ENCODE measurements around the gene SALL1.

SALL1 gene

DNA sequence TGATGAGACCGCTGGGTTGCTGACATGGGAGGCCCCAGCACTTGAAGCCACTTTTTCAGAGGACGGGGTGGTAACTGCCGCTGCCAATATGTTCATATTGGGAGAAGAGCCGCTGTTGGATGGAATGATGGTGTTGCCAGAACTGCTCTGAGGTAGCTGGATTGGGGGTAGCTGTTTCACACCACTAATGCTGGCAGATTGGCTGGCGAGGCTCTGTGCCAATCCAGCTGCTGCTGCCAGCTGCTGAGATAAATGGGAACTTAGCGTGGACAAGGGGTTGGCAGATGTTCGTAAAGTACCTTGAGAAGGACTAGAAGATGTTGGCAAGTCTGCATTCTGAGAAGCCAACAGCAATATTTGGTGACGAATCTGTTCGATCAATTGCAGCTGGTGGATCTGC, 10.0 kb downstream of the SALL1 start:
- no peak overlapping the region for H3K4me3 ChIP-seq (ENCODE audit: low read length in 2 of 2)
- no peak overlapping the region for H3K9ac ChIP-seq (ENCODE audit: low read length in 2 of 2)
- H3K36me3 ChIP-seq (ENCODE audit: control insufficient read depth in 2 of 2, insufficient read depth in 2 of 2, low read length in 2 of 2): no peaks in the 10 kb centered on the region
- no peak overlapping the region for H3K27ac ChIP-seq (ENCODE audit: low read length)
- no peaks in the 10 kb centered on the region for H3K4me1 ChIP-seq (ENCODE audit: control insufficient read depth, insufficient read depth, low read length)
- H3K9me3 ChIP-seq (ENCODE audit: control insufficient read depth in 2 of 2, low read length in 2 of 2): peaks cover 0 to 9% of the 10 kb centered on the region in 2 donors
- peaks cover 13 to 17% of the 10 kb centered on the region in 2 donors for H3K27me3 ChIP-seq (ENCODE audit: control insufficient read depth in 1 of 2, insufficient read depth in 2 of 2, low read length in 2 of 2)

DNA sequence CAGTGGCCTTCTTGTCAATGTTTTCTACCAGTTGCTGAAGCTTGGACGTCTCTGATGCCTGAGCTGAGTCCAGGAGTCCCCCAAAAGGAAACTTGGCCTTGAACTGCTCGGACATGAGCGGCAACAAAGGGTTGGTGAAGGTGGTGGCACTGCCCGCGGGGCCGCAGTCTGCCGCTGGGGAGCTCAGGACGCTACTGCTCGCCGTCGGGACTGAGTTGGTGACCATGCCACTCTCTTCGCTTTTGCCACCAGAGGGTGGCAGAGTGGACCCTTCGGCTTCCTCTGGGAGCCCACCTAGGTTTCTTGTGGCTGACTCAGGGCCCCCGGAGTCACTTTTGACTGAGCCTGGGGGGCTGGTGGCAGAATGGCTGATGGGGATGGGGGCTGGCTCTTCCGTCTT, 11.0 kb downstream of the SALL1 start:
- Histone ChIP-seq H3K36me3 (ENCODE audit: control insufficient read depth in 2 of 2, insufficient read depth in 2 of 2, low read length in 2 of 2) (no peaks in the 10 kb centered on the region), H3K27me3 (ENCODE audit: control insufficient read depth in 1 of 2, insufficient read depth in 2 of 2, low read length in 2 of 2) (peaks cover 12 to 21% of the 10 kb centered on the region in 2 donors), H3K9me3 (ENCODE audit: control insufficient read depth in 2 of 2, low read length in 2 of 2) (peaks cover 0 to 9% of the 10 kb centered on the region in 2 donors), H3K27ac (ENCODE audit: low read length) (no peak overlapping the region), H3K4me1 (ENCODE audit: control insufficient read depth, insufficient read depth, low read length) (no peaks in the 10 kb centered on the region), H3K4me3 (ENCODE audit: low read length in 2 of 2) (no peak overlapping the region), H3K9ac (ENCODE audit: low read length in 2 of 2) (no peak overlapping the region)

DNA sequence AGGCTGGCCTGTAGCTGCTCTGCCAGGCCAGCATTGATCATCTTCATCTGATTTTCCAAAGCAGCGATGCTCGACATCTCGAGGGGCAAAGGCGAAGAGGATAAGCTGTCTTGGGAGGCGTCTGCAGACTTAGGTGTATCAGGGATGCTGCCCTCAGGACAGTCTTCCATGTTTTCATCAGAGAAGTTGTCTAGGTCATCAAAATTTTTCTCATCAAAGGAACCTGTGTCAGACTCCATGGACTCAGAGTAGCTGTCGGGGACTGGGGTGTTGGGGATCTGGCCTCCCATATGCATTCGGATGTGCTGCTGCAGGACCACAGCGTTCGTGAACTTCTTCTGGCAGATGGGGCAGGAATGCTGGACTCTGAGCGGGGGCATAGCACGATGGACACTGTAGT, 11.5 kb downstream of the SALL1 start:
- Histone ChIP-seq H3K4me1 (ENCODE audit: control insufficient read depth, insufficient read depth, low read length) (no peaks in the 10 kb centered on the region), H3K9me3 (ENCODE audit: control insufficient read depth in 2 of 2, low read length in 2 of 2) (peaks cover 0 to 9% of the 10 kb centered on the region in 2 donors), H3K27me3 (ENCODE audit: control insufficient read depth in 1 of 2, insufficient read depth in 2 of 2, low read length in 2 of 2) (peaks cover 18 to 22% of the 10 kb centered on the region in 2 donors), H3K9ac (ENCODE audit: low read length in 2 of 2) (no peak overlapping the region), H3K36me3 (ENCODE audit: control insufficient read depth in 2 of 2, insufficient read depth in 2 of 2, low read length in 2 of 2) (no peaks in the 10 kb centered on the region), H3K27ac (ENCODE audit: low read length) (no peak overlapping the region), H3K4me3 (ENCODE audit: low read length in 2 of 2) (no peak overlapping the region)

DNA sequence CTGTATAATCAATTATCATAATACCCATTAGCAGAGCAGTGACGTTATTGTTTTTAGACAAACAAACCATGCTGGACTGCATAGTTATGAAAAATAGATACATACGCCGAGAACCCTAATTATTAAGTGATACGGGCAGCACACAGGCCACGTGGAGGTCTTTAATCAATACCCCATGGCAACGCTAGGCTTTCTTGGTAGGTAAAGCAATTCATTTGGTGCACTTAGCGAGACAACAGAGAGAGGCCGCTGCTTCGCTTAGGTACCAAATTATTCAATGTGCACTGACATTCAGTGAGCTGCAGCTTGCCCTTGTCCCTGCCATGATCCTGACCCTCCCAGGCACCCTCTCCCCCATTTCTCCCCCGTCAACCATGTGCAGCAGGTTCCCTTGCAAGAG, 12.9 kb downstream of the SALL1 start:
- no peak overlapping the region for H3K27ac ChIP-seq (ENCODE audit: low read length)
- H3K4me1 ChIP-seq (ENCODE audit: control insufficient read depth, insufficient read depth, low read length): peaks cover 3% of the 10 kb centered on the region
- H3K9me3 ChIP-seq (ENCODE audit: control insufficient read depth in 2 of 2, low read length in 2 of 2): peaks cover 0 to 9% of the 10 kb centered on the region in 2 donors
- H3K27me3 ChIP-seq (ENCODE audit: control insufficient read depth in 1 of 2, insufficient read depth in 2 of 2, low read length in 2 of 2): peaks cover 28 to 30% of the 10 kb centered on the region in 2 donors
- no peak overlapping the region for H3K4me3 ChIP-seq (ENCODE audit: low read length in 2 of 2)
- no peaks in the 10 kb centered on the region for H3K36me3 ChIP-seq (ENCODE audit: control insufficient read depth in 2 of 2, insufficient read depth in 2 of 2, low read length in 2 of 2)
- no peak overlapping the region for H3K9ac ChIP-seq (ENCODE audit: low read length in 2 of 2)

DNA sequence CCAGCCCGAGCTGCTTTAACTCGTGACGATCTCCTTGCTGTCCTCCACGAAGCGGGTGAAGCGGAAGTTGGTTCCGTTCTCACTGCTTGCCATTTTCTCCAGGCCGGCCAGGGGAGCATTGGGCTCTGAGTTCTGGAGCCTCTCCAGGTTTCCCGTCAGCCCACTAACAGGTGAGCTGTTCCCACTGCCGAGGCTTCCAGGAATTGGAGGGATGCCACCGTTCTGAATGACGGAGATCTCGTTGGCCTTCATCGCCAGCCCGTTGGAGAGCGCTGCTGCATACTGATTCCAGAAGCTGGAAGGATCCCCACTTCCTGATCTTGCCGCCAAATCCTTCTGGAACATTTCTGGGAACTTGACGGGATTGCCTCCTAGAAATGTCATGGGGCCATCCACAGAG, 14.0 kb downstream of the SALL1 start:
- no peak overlapping the region for H3K27ac ChIP-seq (ENCODE audit: low read length)
- H3K4me3 ChIP-seq (ENCODE audit: low read length in 2 of 2): no peak overlapping the region
- peaks cover 0 to 9% of the 10 kb centered on the region in 2 donors for H3K9me3 ChIP-seq (ENCODE audit: control insufficient read depth in 2 of 2, low read length in 2 of 2)
- H3K9ac ChIP-seq (ENCODE audit: low read length in 2 of 2): no peak overlapping the region
- peaks cover 3% of the 10 kb centered on the region for H3K4me1 ChIP-seq (ENCODE audit: control insufficient read depth, insufficient read depth, low read length)
- no peaks in the 10 kb centered on the region for H3K36me3 ChIP-seq (ENCODE audit: control insufficient read depth in 2 of 2, insufficient read depth in 2 of 2, low read length in 2 of 2)
- peaks cover 28 to 30% of the 10 kb centered on the region in 2 donors for H3K27me3 ChIP-seq (ENCODE audit: control insufficient read depth in 1 of 2, insufficient read depth in 2 of 2, low read length in 2 of 2)

DNA sequence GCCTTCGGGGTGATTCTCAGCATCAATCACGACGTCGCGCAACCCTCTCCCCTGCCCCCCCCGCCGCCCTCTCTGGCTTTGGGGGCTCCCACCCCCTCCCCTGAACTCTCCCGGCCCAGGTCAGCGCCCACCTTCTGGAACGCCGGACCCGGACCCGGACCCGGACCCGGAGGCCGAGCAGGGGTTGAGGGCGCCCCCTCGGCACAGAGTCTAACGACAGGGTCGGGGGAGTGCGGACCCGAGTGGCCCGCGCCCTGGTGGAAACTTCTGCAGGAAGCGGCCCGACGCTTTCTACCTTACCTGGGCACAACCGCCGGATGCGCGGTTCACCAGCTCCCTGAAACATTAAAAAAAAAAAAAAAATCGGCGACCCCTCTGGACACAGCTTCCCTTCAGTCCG, 16.2 kb downstream of the SALL1 start:
- no peak overlapping the region for H3K4me3 ChIP-seq (ENCODE audit: low read length in 2 of 2)
- no peak overlapping the region for H3K9ac ChIP-seq (ENCODE audit: low read length in 2 of 2)
- H3K36me3 ChIP-seq (ENCODE audit: control insufficient read depth in 2 of 2, insufficient read depth in 2 of 2, low read length in 2 of 2): no peaks in the 10 kb centered on the region
- no peak overlapping the region for H3K27ac ChIP-seq (ENCODE audit: low read length)
- peaks cover 0 to 6% of the 10 kb centered on the region in 2 donors for H3K9me3 ChIP-seq (ENCODE audit: control insufficient read depth in 2 of 2, low read length in 2 of 2)
- peaks cover 23 to 38% of the 10 kb centered on the region in 2 donors for H3K27me3 ChIP-seq (ENCODE audit: control insufficient read depth in 1 of 2, insufficient read depth in 2 of 2, low read length in 2 of 2)
- H3K4me1 ChIP-seq (ENCODE audit: control insufficient read depth, insufficient read depth, low read length): peaks cover 3% of the 10 kb centered on the region

DNA sequence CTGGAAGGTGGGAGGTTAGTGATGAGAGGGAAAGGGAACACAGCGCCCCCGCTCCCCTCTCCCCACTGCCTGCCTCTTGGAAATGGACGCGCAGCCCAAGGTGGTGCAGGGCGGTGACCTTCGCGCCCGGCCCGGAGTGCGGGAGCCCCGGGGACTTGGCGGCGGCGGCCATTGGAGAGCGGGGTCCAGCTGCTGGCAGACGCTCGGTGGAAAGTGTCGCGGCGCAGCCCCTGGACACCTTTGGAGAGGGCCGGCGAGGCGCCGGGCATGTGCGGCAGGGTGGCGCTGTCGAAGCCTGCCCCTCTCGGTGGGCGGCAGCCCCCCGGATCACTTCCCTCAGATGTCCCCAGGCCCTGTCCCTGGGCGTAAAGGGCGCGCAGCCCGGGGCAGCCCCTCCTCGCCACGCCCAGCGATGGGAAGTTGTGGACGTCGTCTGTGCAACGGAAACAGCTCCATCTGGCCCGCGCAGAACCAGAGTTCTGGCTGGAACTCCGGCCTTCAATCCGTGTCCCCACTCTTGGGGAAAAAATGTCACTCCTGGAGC, 16.7 kb downstream of the SALL1 start:
- Histone ChIP-seq H3K4me3 (ENCODE audit: low read length in 2 of 2) (no peak overlapping the region), H3K9me3 (ENCODE audit: control insufficient read depth in 2 of 2, low read length in 2 of 2) (peaks cover 0 to 6% of the 10 kb centered on the region in 2 donors), H3K27ac (ENCODE audit: low read length) (no peak overlapping the region), H3K27me3 (ENCODE audit: control insufficient read depth in 1 of 2, insufficient read depth in 2 of 2, low read length in 2 of 2) (peaks cover 21 to 38% of the 10 kb centered on the region in 2 donors), H3K9ac (ENCODE audit: low read length in 2 of 2) (no peak overlapping the region), H3K4me1 (ENCODE audit: control insufficient read depth, insufficient read depth, low read length) (peaks cover 3% of the 10 kb centered on the region), H3K36me3 (ENCODE audit: control insufficient read depth in 2 of 2, insufficient read depth in 2 of 2, low read length in 2 of 2) (no peaks in the 10 kb centered on the region)

DNA sequence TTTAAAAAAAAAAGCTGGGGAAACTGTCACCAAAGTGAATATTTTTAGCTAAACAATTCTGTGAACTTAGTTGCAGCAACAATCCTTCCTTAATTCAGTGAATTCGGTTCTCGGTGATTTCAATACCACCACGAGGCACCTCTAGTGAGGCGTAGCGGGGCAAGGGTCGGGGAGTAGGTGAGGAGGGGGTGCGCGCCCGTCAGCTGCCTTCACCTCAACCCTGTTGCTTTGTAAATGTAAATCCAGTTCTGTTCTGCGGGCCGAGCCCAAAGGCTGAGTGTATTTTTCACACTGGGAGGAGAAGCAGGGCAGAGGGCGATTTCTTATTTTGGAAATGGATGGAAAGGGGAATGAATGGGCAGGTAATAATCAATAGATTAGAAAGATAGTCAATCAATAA, 17.4 kb downstream of the SALL1 start:
- H3K4me3 ChIP-seq (ENCODE audit: low read length in 2 of 2): no peak overlapping the region
- peaks cover 0 to 4% of the 10 kb centered on the region in 2 donors for H3K9me3 ChIP-seq (ENCODE audit: control insufficient read depth in 2 of 2, low read length in 2 of 2)
- no peak overlapping the region for H3K9ac ChIP-seq (ENCODE audit: low read length in 2 of 2)
- no peak overlapping the region for H3K27ac ChIP-seq (ENCODE audit: low read length)
- H3K27me3 ChIP-seq (ENCODE audit: control insufficient read depth in 1 of 2, insufficient read depth in 2 of 2, low read length in 2 of 2): peaks cover 21 to 38% of the 10 kb centered on the region in 2 donors
- no peaks in the 10 kb centered on the region for H3K36me3 ChIP-seq (ENCODE audit: control insufficient read depth in 2 of 2, insufficient read depth in 2 of 2, low read length in 2 of 2)
- peaks cover 3% of the 10 kb centered on the region for H3K4me1 ChIP-seq (ENCODE audit: control insufficient read depth, insufficient read depth, low read length)

DNA sequence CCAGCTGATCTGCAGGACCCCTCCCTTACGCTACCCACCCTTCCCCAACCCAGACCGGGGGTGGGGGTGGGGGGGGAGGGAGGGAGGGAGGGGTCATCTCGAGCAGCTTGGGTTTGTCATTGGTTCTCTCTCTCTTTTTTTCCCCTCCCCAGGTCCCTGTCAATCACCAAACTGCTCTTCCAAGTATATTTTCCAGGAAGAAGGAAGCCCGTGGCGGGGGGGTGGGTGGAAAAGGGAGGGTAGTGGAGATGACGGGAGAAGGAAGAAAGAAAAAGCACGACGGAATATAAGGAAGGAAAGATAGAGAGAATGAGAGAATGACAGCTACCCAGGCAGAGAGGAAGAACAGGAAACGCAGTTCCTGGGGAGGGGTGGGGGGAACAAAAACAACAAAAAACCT, 17.9 kb downstream of the SALL1 start:
- Histone ChIP-seq H3K4me1 (ENCODE audit: control insufficient read depth, insufficient read depth, low read length) (peaks cover 3% of the 10 kb centered on the region), H3K36me3 (ENCODE audit: control insufficient read depth in 2 of 2, insufficient read depth in 2 of 2, low read length in 2 of 2) (no peaks in the 10 kb centered on the region), H3K27ac (ENCODE audit: low read length) (no peak overlapping the region), H3K27me3 (ENCODE audit: control insufficient read depth in 1 of 2, insufficient read depth in 2 of 2, low read length in 2 of 2) (peaks cover 21 to 34% of the 10 kb centered on the region in 2 donors), H3K9ac (ENCODE audit: low read length in 2 of 2) (no peak overlapping the region), H3K4me3 (ENCODE audit: low read length in 2 of 2) (no peak overlapping the region), H3K9me3 (ENCODE audit: control insufficient read depth in 2 of 2, low read length in 2 of 2) (no peaks in the 10 kb centered on the region)

DNA sequence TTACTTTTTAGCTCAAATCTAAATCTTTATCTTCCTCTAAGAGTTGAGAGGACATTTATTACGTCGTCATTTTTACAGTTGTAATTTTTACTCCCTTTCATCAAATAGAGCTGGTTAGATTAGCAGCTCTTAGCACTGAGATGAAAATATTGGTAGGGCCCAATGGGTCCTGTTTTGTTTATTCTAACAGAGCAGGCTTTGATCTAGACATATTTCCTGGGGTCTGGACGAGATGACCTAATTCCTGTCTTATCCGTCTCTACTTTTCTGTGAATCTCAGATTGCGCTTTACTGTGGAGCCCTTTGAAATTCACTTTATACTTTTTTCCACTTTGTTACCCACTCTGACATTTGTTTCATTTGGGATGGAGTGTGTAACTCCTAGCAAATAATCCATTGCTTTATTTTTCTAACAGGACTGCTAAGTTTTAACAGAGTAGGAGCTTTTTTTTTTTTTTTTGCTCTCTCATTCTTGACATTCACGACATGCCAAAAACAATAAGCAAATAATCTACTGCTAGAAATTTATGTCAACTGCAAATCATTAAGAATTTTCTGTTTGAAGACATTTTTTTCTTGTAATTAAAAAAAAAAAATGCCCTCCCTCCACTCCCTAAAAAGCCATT, 18.5 kb downstream of the SALL1 start:
- Histone ChIP-seq H3K27ac (ENCODE audit: low read length) (no peak overlapping the region), H3K4me1 (ENCODE audit: control insufficient read depth, insufficient read depth, low read length) (peaks cover 3% of the 10 kb centered on the region), H3K36me3 (ENCODE audit: control insufficient read depth in 2 of 2, insufficient read depth in 2 of 2, low read length in 2 of 2) (no peaks in the 10 kb centered on the region), H3K9ac (ENCODE audit: low read length in 2 of 2) (no peak overlapping the region), H3K9me3 (ENCODE audit: control insufficient read depth in 2 of 2, low read length in 2 of 2) (no peaks in the 10 kb centered on the region), H3K27me3 (ENCODE audit: control insufficient read depth in 1 of 2, insufficient read depth in 2 of 2, low read length in 2 of 2) (peaks cover 20 to 31% of the 10 kb centered on the region in 2 donors), H3K4me3 (ENCODE audit: low read length in 2 of 2) (no peak overlapping the region)

DNA sequence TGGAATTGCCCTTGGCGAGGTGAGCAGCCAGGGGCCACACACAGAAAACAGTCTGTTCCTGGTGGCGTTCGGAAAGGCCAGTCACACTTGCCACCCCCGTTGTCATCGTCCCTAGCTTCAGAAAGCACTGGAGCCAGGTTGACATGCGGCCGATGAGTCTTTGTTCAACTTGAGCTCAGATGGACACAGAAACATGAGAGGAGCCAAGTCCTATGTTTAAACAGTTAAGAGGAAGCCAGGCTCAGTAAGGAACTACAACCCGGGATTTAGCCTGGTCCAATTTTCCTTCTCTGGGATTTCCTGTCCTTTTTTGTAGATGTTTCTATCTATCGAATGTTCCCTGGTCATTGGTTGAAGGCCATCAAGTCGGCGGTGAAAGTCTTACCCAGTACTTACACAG, 19.5 kb downstream of the SALL1 start:
- H3K4me3 ChIP-seq (ENCODE audit: low read length in 2 of 2): no peak overlapping the region
- no peak overlapping the region for H3K9ac ChIP-seq (ENCODE audit: low read length in 2 of 2)
- H3K27ac ChIP-seq (ENCODE audit: low read length): no peak overlapping the region
- peaks cover 17 to 28% of the 10 kb centered on the region in 2 donors for H3K27me3 ChIP-seq (ENCODE audit: control insufficient read depth in 1 of 2, insufficient read depth in 2 of 2, low read length in 2 of 2)
- peaks cover 3% of the 10 kb centered on the region for H3K4me1 ChIP-seq (ENCODE audit: control insufficient read depth, insufficient read depth, low read length)
- no peaks in the 10 kb centered on the region for H3K9me3 ChIP-seq (ENCODE audit: control insufficient read depth in 2 of 2, low read length in 2 of 2)
- H3K36me3 ChIP-seq (ENCODE audit: control insufficient read depth in 2 of 2, insufficient read depth in 2 of 2, low read length in 2 of 2): no peaks in the 10 kb centered on the region

Measured in stomach smooth muscle (tissue), 2 donors.